Measurements from ENCODE around the gene GPR87.

DNA sequence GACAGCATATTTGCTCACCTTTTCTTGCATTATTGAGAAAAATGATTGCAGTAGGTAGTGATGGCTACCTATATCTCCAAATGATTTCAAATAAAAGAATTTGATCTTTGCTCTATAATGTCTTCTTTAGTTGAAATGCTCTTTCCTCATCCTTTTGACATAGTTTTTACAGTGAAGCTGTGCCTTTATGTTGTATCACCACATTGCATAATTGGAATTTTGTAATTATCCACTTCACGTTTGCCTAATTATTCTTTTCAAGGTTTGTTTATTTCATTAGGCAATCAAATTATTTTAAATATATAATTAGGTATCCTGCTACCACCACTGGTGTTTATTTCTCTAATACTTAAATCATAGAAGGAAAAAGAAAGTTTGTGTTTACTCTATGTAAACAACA is 34.0 kb upstream of the GPR87 start:
- TF ChIP-seq GLIS3 (CRISPR knock-in tag; IDR thresholded peaks at IDR 0.05) = no peak
- no peak for TF ChIP-seq BACH2 (CRISPR knock-in tag; IDR thresholded peaks at IDR 0.05; ENCODE audit: borderline replicate concordance)
- TF ChIP-seq, protein P1, sequence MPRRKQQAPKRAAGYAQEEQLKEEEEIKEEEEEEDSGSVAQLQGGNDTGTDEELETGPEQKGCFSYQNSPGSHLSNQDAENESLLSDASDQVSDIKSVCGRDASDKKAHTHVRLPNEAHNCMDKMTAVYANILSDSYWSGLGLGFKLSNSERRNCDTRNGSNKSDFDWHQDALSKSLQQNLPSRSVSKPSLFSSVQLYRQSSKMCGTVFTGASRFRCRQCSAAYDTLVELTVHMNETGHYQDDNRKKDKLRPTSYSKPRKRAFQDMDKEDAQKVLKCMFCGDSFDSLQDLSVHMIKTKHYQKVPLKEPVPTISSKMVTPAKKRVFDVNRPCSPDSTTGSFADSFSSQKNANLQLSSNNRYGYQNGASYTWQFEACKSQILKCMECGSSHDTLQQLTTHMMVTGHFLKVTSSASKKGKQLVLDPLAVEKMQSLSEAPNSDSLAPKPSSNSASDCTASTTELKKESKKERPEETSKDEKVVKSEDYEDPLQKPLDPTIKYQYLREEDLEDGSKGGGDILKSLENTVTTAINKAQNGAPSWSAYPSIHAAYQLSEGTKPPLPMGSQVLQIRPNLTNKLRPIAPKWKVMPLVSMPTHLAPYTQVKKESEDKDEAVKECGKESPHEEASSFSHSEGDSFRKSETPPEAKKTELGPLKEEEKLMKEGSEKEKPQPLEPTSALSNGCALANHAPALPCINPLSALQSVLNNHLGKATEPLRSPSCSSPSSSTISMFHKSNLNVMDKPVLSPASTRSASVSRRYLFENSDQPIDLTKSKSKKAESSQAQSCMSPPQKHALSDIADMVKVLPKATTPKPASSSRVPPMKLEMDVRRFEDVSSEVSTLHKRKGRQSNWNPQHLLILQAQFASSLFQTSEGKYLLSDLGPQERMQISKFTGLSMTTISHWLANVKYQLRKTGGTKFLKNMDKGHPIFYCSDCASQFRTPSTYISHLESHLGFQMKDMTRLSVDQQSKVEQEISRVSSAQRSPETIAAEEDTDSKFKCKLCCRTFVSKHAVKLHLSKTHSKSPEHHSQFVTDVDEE (CRISPR knock-in tag; IDR thresholded peaks at IDR 0.05) = no peak
- TF ChIP-seq, protein P2, sequence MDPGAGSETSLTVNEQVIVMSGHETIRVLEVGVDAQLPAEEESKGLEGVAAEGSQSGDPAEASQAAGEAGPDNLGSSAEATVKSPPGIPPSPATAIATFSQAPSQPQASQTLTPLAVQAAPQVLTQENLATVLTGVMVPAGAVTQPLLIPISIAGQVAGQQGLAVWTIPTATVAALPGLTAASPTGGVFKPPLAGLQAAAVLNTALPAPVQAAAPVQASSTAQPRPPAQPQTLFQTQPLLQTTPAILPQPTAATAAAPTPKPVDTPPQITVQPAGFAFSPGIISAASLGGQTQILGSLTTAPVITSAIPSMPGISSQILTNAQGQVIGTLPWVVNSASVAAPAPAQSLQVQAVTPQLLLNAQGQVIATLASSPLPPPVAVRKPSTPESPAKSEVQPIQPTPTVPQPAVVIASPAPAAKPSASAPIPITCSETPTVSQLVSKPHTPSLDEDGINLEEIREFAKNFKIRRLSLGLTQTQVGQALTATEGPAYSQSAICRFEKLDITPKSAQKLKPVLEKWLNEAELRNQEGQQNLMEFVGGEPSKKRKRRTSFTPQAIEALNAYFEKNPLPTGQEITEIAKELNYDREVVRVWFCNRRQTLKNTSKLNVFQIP (CRISPR knock-in tag; IDR thresholded peaks at IDR 0.05; ENCODE audit: borderline replicate concordance, low read depth) = no peak
- no peak for TF ChIP-seq ZNF70 (CRISPR knock-in tag; IDR thresholded peaks at IDR 0.05)
- no peak for TF ChIP-seq ZFP3 (CRISPR knock-in tag; IDR thresholded peaks at IDR 0.05)
- TF ChIP-seq, protein P3, sequence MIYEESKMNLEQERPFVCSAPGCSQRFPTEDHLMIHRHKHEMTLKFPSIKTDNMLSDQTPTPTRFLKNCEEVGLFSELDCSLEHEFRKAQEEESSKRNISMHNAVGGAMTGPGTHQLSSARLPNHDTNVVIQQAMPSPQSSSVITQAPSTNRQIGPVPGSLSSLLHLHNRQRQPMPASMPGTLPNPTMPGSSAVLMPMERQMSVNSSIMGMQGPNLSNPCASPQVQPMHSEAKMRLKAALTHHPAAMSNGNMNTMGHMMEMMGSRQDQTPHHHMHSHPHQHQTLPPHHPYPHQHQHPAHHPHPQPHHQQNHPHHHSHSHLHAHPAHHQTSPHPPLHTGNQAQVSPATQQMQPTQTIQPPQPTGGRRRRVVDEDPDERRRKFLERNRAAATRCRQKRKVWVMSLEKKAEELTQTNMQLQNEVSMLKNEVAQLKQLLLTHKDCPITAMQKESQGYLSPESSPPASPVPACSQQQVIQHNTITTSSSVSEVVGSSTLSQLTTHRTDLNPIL (CRISPR knock-in tag; IDR thresholded peaks at IDR 0.05; ENCODE audit: low read depth) = no peak
- no peak for TF ChIP-seq RARB (CRISPR knock-in tag; IDR thresholded peaks at IDR 0.05)
